HG02943 (cell line): ENCODE measurements around the gene OR51E2.
"Not testable (repeated sequence)": the region's sequence is repeated elsewhere in the genome, so short reads cannot be mapped to it uniquely, and the experiment has no call there.

Experiments
- ATAC-seq: cut with Tn5 transposase; IDR thresholded peaks from one replicate; pipeline ENCODE4 v1.9.1; 2021; ENCODE audit warnings: mild to moderate bottlenecking, low read depth, moderate library complexity; ENCODE audit not compliant: unreplicated experiment

The OR51E2 gene

GRCh38 chr11:4697585-4697984 lies at the start of gene OR51E2:
OR51E2 (minus strand) TSS chr11:4697853; CDS start chr11:4682711, 15,142 bp downstream.
- ATAC-seq, result no peak

GRCh38 chr11:4740735-4741134 lies 43.1 kb upstream of the OR51E2 start:
- ATAC-seq, result no peak

- no peak for ATAC-seq
These were observed 29.5 kb upstream of the OR51E2 start for GRCh38 chr11:4727171-4727570.

GRCh38 chr11:4722616-4723534 lies 25.2 kb upstream of the OR51E2 start:
- not testable (repeated sequence) for ATAC-seq

GRCh38 chr11:4714300-4714699 lies 16.6 kb upstream of the OR51E2 start:
- ATAC-seq, result no peak

- no peak for ATAC-seq
These were observed 15.6 kb upstream of the OR51E2 start for GRCh38 chr11:4713241-4713640.

GRCh38 chr11:4704790-4705334 lies 7.2 kb upstream of the OR51E2 start:
- no peak for ATAC-seq

GRCh38 chr11:4704054-4704789 lies 6.6 kb upstream of the OR51E2 start, which contains the start of gene MMP26:
MMP26 (plus strand) TSS chr11:4704784.
- ATAC-seq, result no peak

GRCh38 chr11:4700436-4700820 lies 2.8 kb upstream of the OR51E2 start:
- ATAC-seq, result no peak

- peak; percentile 89 for ATAC-seq
These were observed 2.2 kb upstream of the OR51E2 start for GRCh38 chr11:4699697-4700435.

- no peak for ATAC-seq
These were observed 2.2 kb downstream of the OR51E2 start for GRCh38 chr11:4695442-4695841.

GRCh38 chr11:4684631-4685285 lies 12.9 kb downstream of the OR51E2 start:
- ATAC-seq, result no peak

- ATAC-seq, result no peak
These were observed 14.8 kb downstream of the OR51E2 start for GRCh38 chr11:4682623-4683419.

GRCh38 chr11:4680341-4680740 lies 17.3 kb downstream of the OR51E2 start:
- ATAC-seq, result no peak

- no peak for ATAC-seq
These were observed 19.7 kb downstream of the OR51E2 start for GRCh38 chr11:4677948-4678347.

GRCh38 chr11:4673781-4674180 lies 23.9 kb downstream of the OR51E2 start:
- no peak for ATAC-seq

- no peak for ATAC-seq
These were observed 25.2 kb downstream of the OR51E2 start for GRCh38 chr11:4672470-4672869.

GRCh38 chr11:4671741-4672140 lies 25.9 kb downstream of the OR51E2 start:
- no peak for ATAC-seq

- ATAC-seq, result no peak
These were observed 32.2 kb downstream of the OR51E2 start for GRCh38 chr11:4665424-4665823.
